ENCODE results near the gene EPHA6.

GRCh38 chr3:97200387-97200786 lies 386.0 kb downstream of the EPHA6 start:
- TF ChIP-seq CTCF (IDR thresholded peaks at IDR 0.05) (no peak), EZH2 (IDR thresholded peaks at IDR 0.05; ENCODE audit: borderline replicate concordance, insufficient read depth, low read depth, low read length, poor library complexity, severe bottlenecking) (no peak)

All from B cell (primary cell).